Heart left ventricle (tissue), 13 donors: ENCODE results near the gene AASDH.
"Not testable (repeated sequence)": the region's sequence is repeated elsewhere in the genome, so short reads cannot be mapped to it uniquely, and the experiment has no call there.

ENCODE experiments used
- POLR2A ChIP-seq, 2 donors: fragments of 450-650 bp; IDR thresholded peaks; one replicate each; pipeline ENCODE4 v1.6.1; 2017; ENCODE audit warnings: antibody characterized with exemption in 2 of 2, mild to moderate bottlenecking in 2 of 2, moderate library complexity in 2 of 2
- TF ChIP-seq, protein P1 (sequence below), 12 donors: fragments of 200-600 bp; sonication (generic) in 4 of 12; IDR thresholded peaks; one replicate each; pipeline versions ENCODE4 v1.5.0 to v1.8.0; 2018 to 2022; ENCODE audit warnings: antibody characterized with exemption in 12 of 12, mild to moderate bottlenecking in 5 of 12
- donor health status: ischemic (EF 13 %, LVEDD 7.1; RV severe dilation, severe dysfunction).
- donor health status: DM: no; HTN: yes; CAD: no.
- donor health status: DM: no; HTN: no; CAD: no.
- donor health status: ischemic (EF 25% LVEDD 6.9; RV normal size, moderate dysfunction).
- donor health status: ischemic (EF 25% LVEDD 5.7; RV mildly dilated, moderate dysfunction).
- donor health status: ischemic (EF 35%, LVEDD 5.7; RV mildly dilated, moderate dysfunction).
- donor health status: nonischemic (EF 11% LVEDD 7.7; RV severe dilation, severe dysfunction).
- donor health status: DM: yes; HTN: yes; CAD: no.
- donor health status: PGD.
- donor health status: ischemic (EF 29% LVEDD 5.4; RV normal size, mild dysfunction).
- donor health status: nonischemic (EF 23%, LVEDD 6.1; RV moderate dilation, normal function).

GRCh38 chr4:56362981-56363380 is 24.3 kb downstream of the AASDH start:
- TF ChIP-seq, protein P1, sequence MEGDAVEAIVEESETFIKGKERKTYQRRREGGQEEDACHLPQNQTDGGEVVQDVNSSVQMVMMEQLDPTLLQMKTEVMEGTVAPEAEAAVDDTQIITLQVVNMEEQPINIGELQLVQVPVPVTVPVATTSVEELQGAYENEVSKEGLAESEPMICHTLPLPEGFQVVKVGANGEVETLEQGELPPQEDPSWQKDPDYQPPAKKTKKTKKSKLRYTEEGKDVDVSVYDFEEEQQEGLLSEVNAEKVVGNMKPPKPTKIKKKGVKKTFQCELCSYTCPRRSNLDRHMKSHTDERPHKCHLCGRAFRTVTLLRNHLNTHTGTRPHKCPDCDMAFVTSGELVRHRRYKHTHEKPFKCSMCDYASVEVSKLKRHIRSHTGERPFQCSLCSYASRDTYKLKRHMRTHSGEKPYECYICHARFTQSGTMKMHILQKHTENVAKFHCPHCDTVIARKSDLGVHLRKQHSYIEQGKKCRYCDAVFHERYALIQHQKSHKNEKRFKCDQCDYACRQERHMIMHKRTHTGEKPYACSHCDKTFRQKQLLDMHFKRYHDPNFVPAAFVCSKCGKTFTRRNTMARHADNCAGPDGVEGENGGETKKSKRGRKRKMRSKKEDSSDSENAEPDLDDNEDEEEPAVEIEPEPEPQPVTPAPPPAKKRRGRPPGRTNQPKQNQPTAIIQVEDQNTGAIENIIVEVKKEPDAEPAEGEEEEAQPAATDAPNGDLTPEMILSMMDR (IDR thresholded peaks at IDR 0.05) = not testable (repeated sequence)
- TF ChIP-seq POLR2A (IDR thresholded peaks at IDR 0.05) = not testable (repeated sequence)
